ENCODE measurements around the gene NDUFS1.
"Not testable (repeated sequence)": the region's sequence is repeated elsewhere in the genome, so short reads cannot be mapped to it uniquely, and the experiment has no call there.

The NDUFS1 gene

GRCh38 chr2:206082298-206082843 lies 76.9 kb downstream of the NDUFS1 start:
- H3K9me3 ChIP-seq (ENCODE audit: insufficient read depth, low read depth, low read length) = no peaks in the 10 kb centered on the region
- WGBS = 43% methylated on average over 4 of the region's 4 CpGs
- H3K27me3 ChIP-seq (ENCODE audit: insufficient read depth, low read length) = no peaks in the 10 kb centered on the region
- H3K4me1 ChIP-seq (ENCODE audit: insufficient read depth, low read length) = peaks cover 51% of the 10 kb centered on the region
- no peaks in the 10 kb centered on the region for H3K36me3 ChIP-seq (ENCODE audit: insufficient read depth, low read length)
- peak overlapping the region; percentile 96 for H3K27ac ChIP-seq (ENCODE audit: low read depth, low read length)
- peak overlapping the region; percentile 95 for H3K4me3 ChIP-seq (ENCODE audit: low read length)
- H3K9ac ChIP-seq (ENCODE audit: low read depth, low read length) = peak overlapping the region; percentile 96

GRCh38 chr2:206080927-206081326 lies 78.3 kb downstream of the NDUFS1 start:
- no peak overlapping the region for H3K4me3 ChIP-seq (ENCODE audit: low read length)
- H3K9ac ChIP-seq (ENCODE audit: low read depth, low read length) = no peak overlapping the region
- H3K27ac ChIP-seq (ENCODE audit: low read depth, low read length) = peak overlapping the region; percentile 68; the same call in 1 of the 2 replicates

GRCh38 chr2:206079699-206080465 lies 79.4 kb downstream of the NDUFS1 start:
- 18% methylated on average over 9 of the region's 9 CpGs for WGBS
- Histone ChIP-seq H3K36me3 (ENCODE audit: insufficient read depth, low read length) (peaks cover 4% of the 10 kb centered on the region; the same call in 1 of the 2 replicates), H3K4me3 (ENCODE audit: low read length) (peak overlapping the region; percentile 35)

More at GRCh38 chr2:206080927-206081326, 78.3 kb downstream of the NDUFS1 start:
- Histone ChIP-seq H3K27me3 (ENCODE audit: insufficient read depth, low read length) (no peaks in the 10 kb centered on the region), H3K9me3 (ENCODE audit: insufficient read depth, low read depth, low read length) (no peaks in the 10 kb centered on the region), H3K36me3 (ENCODE audit: insufficient read depth, low read length) (peaks cover 4% of the 10 kb centered on the region; the same call in 1 of the 2 replicates), H3K4me1 (ENCODE audit: insufficient read depth, low read length) (peaks cover 50% of the 10 kb centered on the region)
- WGBS = 70% methylated on average over 4 of the region's 4 CpGs

GRCh38 chr2:206077879-206078278 lies 81.4 kb downstream of the NDUFS1 start:
- not testable (repeated sequence) for H3K4me3 ChIP-seq (ENCODE audit: low read length); H3K36me3 ChIP-seq (ENCODE audit: insufficient read depth, low read length); H3K27ac ChIP-seq (ENCODE audit: low read depth, low read length); H3K9ac ChIP-seq (ENCODE audit: low read depth, low read length); H3K27me3 ChIP-seq (ENCODE audit: insufficient read depth, low read length); H3K9me3 ChIP-seq (ENCODE audit: insufficient read depth, low read depth, low read length)
- peaks cover 45% of the 10 kb centered on the region for H3K4me1 ChIP-seq (ENCODE audit: insufficient read depth, low read length)
- WGBS = 90% methylated on average over 5 of the region's 5 CpGs

More at GRCh38 chr2:206079699-206080465, 79.4 kb downstream of the NDUFS1 start:
- H3K27me3 ChIP-seq (ENCODE audit: insufficient read depth, low read length) = no peaks in the 10 kb centered on the region
- peak overlapping the region; percentile 56 for H3K9ac ChIP-seq (ENCODE audit: low read depth, low read length)
- peaks cover 53% of the 10 kb centered on the region for H3K4me1 ChIP-seq (ENCODE audit: insufficient read depth, low read length)
- H3K9me3 ChIP-seq (ENCODE audit: insufficient read depth, low read depth, low read length) = no peaks in the 10 kb centered on the region
- H3K27ac ChIP-seq (ENCODE audit: low read depth, low read length) = peak overlapping the region; percentile 90

- 91% methylated on average over 1 of the region's 1 CpG for WGBS
- Histone ChIP-seq H3K27me3 (ENCODE audit: insufficient read depth, low read length) (no peaks in the 10 kb centered on the region), H3K9me3 (ENCODE audit: insufficient read depth, low read depth, low read length) (no peaks in the 10 kb centered on the region), H3K27ac (ENCODE audit: low read depth, low read length) (no peak overlapping the region), H3K4me3 (ENCODE audit: low read length) (no peak overlapping the region), H3K4me1 (ENCODE audit: insufficient read depth, low read length) (peaks cover 25% of the 10 kb centered on the region), H3K36me3 (ENCODE audit: insufficient read depth, low read length) (peaks cover 7% of the 10 kb centered on the region; the same call in 1 of the 2 replicates), H3K9ac (ENCODE audit: low read depth, low read length) (no peak overlapping the region)
Measured at GRCh38 chr2:206075113-206075512, 84.1 kb downstream of the NDUFS1 start.

GRCh38 chr2:206071807-206072206 lies 87.4 kb downstream of the NDUFS1 start:
- no peak overlapping the region for H3K27ac ChIP-seq (ENCODE audit: low read depth, low read length)
- no peaks in the 10 kb centered on the region for H3K27me3 ChIP-seq (ENCODE audit: insufficient read depth, low read length)
- no peak overlapping the region for H3K9ac ChIP-seq (ENCODE audit: low read depth, low read length)
- 100% methylated on average over 1 of the region's 1 CpG for WGBS
- H3K4me3 ChIP-seq (ENCODE audit: low read length) = no peak overlapping the region
- peaks cover 7% of the 10 kb centered on the region; the same call in 1 of the 2 replicates for H3K36me3 ChIP-seq (ENCODE audit: insufficient read depth, low read length)
- no peaks in the 10 kb centered on the region for H3K9me3 ChIP-seq (ENCODE audit: insufficient read depth, low read depth, low read length)
- peaks cover 14% of the 10 kb centered on the region; the same call in 1 of the 2 replicates for H3K4me1 ChIP-seq (ENCODE audit: insufficient read depth, low read length)

- Histone ChIP-seq H3K27me3 (ENCODE audit: insufficient read depth, low read length) (no peaks in the 10 kb centered on the region), H3K4me1 (ENCODE audit: insufficient read depth, low read length) (peaks cover 11% of the 10 kb centered on the region; the same call in 1 of the 2 replicates), H3K36me3 (ENCODE audit: insufficient read depth, low read length) (peaks cover 4% of the 10 kb centered on the region; the same call in 1 of the 2 replicates), H3K27ac (ENCODE audit: low read depth, low read length) (peak overlapping the region; percentile 28; the same call in 1 of the 2 replicates), H3K4me3 (ENCODE audit: low read length) (no peak overlapping the region), H3K9ac (ENCODE audit: low read depth, low read length) (no peak overlapping the region), H3K9me3 (ENCODE audit: insufficient read depth, low read depth, low read length) (no peaks in the 10 kb centered on the region)
- 75% methylated on average over 2 of the region's 2 CpGs for WGBS
Measured at GRCh38 chr2:206069417-206069816, 89.8 kb downstream of the NDUFS1 start.

- Histone ChIP-seq H3K4me1 (ENCODE audit: insufficient read depth, low read length) (peaks cover 11% of the 10 kb centered on the region; the same call in 1 of the 2 replicates), H3K27ac (ENCODE audit: low read depth, low read length) (no peak overlapping the region), H3K4me3 (ENCODE audit: low read length) (no peak overlapping the region), H3K9me3 (ENCODE audit: insufficient read depth, low read depth, low read length) (no peaks in the 10 kb centered on the region), H3K27me3 (ENCODE audit: insufficient read depth, low read length) (no peaks in the 10 kb centered on the region), H3K9ac (ENCODE audit: low read depth, low read length) (no peak overlapping the region), H3K36me3 (ENCODE audit: insufficient read depth, low read length) (no peaks in the 10 kb centered on the region)
- WGBS = 98% methylated on average over 1 of the region's 1 CpG
Measured at GRCh38 chr2:206068207-206068606, 91.0 kb downstream of the NDUFS1 start.

Measured in HUES64 (cell line).